Limb (tissue), 2 donors: ENCODE data around the gene MAT2B.
"Not testable (repeated sequence)": the region's sequence is repeated elsewhere in the genome, so short reads cannot be mapped to it uniquely, and the experiment has no call there.

Source experiments
- DNase-seq, 2 donors: peaks; one replicate each; pipeline ENCODE4 v3.0.0-alpha.2; 2016; ENCODE audit errors: extremely low spot score in 2 of 2

The MAT2B gene

DNA sequence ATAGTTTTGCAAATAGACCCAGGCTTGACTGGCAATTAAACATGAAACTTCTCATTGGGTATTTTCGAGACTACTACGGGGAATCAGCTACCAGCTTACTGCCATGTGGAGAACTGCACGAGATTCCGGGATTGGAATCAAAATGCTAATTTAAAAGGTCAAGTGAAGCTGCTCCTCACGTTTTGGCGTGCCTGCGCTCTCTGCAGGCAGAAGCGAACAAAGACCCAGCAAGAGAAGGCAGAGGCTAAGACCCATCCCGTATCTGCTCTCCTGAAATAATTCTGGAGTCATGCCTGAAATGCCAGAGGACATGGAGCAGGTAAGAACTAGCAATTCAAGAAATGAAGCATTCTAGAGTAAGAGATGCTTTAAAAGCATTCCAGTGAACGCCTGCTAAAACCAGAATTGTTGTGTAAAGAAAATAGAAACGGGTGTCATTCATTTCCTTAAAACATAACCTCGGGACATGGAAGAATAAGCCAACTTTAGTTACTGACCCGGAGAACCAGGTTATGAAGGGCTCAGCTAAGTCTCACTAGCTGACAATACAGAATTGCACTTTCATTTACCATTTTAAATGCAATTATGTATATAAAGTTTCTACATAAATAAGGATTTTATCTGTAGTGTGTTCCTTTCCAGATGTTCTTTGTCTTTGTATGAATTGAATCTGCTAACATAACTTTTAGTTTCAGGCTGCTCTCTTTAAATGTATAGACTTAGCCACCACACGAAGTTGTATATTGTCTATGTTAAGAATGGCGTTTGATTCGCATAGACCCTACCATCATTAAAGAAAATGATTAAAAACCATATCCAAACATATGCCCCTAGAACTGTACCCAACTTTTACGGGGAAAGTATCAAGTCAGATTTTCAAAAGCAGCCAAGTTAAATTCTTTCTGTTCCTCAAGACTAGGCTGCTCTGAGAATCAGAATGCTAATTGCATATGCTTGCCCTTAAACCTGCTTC lies 2.0 kb upstream of the MAT2B start:
- peak; percentile 64 to 86 for DNase-seq

GRCh38 chr5:163504079-163504931 lies 1.1 kb upstream of the MAT2B start:
- DNase-seq: peak; percentile 67 to 71

DNA sequence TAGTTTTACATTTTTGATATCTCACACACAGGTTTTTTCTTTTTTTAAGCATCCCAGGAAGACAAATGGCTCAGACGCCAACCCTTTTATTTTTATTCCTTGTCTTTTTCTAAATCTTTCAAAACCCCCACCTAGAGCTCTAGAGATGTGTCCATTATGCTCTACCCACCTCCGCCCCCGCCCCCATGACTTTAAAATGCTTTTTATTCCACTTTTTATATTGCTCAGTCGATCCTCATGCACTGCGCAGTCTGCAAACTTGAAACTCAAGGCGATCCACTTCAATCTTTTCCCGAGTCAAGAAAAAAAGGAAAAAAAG lies 411 bp upstream of the MAT2B start:
- no peak for DNase-seq

GRCh38 chr5:163506095-163506457 lies 657 bp downstream of the MAT2B start:
- DNase-seq: no peak

DNA sequence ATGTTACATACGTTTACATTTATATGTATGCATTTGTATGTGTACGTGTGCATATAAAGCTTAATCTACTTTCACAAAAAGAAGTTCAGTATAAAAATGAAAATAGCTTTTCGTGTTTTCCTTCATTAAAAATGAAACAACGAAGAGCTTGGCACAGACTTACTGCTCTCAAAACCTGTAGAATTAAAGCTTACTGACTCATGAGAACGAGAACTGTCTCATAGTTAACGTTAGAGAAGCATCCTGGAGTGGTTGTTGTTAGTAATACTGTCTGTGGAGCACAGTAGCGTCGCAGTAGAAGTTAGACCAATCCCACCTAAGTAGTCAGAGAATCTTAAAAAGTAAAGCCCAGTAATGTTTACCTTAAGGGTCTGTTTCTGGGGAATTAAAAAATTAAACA lies 1.3 kb downstream of the MAT2B start:
- DNase-seq: no peak

- DNase-seq: no peak
Observed at GRCh38 chr5:163508753-163509152, 3.3 kb downstream of the MAT2B start.

DNA sequence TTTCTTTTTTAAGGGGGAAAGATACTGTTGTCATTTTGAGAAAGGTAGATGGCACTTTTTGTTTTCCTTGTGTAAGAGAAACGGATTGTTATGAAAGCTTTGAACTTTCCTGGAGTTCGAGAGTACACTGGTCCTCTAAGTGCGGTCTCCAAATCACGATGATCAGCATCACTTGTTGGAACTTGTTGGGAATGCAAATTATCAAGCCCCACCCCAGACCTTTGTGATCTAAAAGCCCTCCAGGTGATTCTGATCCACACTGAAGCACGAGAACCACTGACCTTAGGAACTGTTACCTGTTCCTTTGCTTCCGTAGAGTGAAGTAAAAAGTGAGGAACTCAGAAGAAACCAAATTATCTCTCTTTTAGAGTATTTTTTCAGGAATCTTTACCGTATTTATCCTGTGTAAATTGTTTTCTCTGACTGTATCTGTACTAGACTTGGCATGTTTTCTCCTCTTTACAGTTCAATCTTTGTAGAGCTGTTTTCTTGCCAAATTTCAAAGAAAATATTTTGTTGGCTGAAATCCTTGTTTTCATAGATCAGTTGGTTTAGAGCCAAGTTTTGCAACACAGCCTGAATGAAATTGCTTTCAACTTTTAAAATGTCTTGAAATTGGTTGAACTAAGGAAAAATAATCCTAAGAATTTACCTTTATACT lies 4.0 kb downstream of the MAT2B start:
- peak in 1 of 2 donors; percentile 71 for DNase-seq

DNA sequence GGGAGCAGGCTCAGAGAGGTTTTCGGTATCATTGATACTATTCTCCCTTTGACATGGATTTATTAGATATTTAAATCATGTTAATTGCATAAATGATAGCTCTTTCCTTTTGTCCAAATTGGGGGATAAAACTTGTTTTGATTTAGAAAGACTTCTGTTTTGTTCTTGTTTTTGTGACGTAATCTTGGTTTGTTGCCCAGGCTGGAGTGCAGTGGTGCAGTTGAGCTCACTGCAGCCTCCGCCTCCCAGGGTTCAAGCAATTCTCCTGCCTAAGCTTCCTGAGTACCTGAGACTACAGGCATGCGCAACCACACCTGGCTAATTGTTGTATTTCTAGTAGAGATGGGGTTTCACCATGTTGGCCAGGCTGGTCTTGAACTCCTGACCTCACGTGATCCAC lies 7.1 kb downstream of the MAT2B start:
- DNase-seq: no peak

GRCh38 chr5:163525096-163525495 lies 19.7 kb downstream of the MAT2B start:
- DNase-seq: no peak

GRCh38 chr5:163529698-163530097 lies 24.3 kb downstream of the MAT2B start:
- no peak for DNase-seq

GRCh38 chr5:163531272-163531671 lies 25.9 kb downstream of the MAT2B start:
- DNase-seq: no peak

- DNase-seq: no peak
Observed at GRCh38 chr5:163532171-163533084, 27.0 kb downstream of the MAT2B start.

GRCh38 chr5:163533223-163533622 lies 27.8 kb downstream of the MAT2B start:
- DNase-seq: peak in 1 of 2 donors; percentile 1

GRCh38 chr5:163534492-163535094 lies 29.2 kb downstream of the MAT2B start:
- DNase-seq: no peak

DNA sequence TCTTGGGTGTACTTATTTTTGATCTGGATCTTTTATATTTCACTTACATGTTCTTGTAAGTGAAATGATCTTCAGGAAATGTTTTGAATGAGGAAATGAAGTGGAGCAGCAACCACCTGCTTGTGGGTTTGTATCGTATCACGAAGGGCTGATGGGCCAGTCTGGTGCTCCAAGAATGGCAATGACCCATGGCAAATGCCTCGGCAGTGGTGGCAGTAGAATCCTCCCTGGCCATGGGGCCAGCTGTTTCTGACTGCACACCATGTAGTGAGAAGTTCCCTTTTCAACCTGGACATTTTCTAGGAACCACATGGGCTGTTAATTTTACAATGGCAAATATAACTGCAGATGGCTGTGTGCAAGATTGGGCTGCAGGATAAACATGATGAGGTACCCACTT lies 29.9 kb downstream of the MAT2B start:
- no peak for DNase-seq

GRCh38 chr5:163536442-163536841 lies 31.0 kb downstream of the MAT2B start:
- not testable (repeated sequence) for DNase-seq

DNA sequence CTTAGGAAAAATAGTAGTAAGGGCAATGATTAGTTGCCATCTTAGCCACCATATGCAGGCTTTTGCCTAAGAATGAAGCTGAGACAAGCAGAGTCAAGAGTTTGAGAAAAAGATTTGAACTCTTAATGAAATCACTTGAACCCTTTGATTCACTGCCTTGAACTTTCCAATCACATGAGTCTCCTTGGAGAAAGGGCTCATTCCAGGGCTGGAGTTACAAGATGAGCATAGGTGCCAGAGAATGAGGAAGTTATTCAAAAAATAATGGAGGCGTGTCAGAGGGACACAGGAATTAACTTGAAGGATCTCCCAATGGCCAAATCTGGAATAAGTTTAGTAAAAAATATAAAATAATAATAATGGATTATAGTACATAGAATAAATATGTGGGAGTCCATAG lies 35.3 kb downstream of the MAT2B start:
- DNase-seq: no peak

DNA sequence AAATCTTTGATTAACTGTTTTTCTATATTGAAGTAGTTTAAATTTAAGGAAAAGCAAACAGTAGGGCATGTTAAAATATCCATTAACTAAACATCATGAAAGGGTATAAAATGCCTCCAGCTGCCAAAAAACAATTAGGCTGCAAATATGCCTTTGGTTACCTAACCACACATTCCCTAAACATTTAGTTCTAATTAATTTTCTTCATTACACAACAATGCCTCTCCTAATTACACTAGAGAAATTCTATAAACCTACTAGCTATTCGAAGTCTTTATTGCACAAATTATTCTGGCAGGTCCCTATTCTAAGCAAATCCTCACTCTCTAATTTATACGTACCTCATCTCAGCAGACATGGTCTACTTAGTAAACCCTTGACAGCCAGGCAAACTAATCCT lies 37.4 kb downstream of the MAT2B start:
- DNase-seq: no peak

DNA sequence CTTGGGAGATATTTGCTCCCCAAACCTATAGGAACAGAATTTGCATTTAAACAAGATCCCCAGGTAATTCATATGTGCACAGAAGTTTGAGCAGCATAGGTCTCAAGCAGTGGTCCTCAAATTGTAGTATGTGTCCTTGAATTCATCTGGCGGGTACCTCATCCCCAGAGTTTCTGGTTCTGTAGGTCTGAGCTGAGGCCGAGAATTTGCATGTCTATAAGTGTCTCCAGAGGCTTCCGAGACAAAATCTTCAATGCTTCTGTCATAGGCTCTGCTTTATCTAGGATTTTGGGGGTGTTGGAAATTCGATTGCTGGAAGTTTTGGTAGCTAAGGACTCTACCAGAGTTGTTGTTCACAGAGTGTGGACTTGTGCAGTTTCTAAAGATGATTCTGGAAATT lies 38.6 kb downstream of the MAT2B start:
- no peak for DNase-seq

DNA sequence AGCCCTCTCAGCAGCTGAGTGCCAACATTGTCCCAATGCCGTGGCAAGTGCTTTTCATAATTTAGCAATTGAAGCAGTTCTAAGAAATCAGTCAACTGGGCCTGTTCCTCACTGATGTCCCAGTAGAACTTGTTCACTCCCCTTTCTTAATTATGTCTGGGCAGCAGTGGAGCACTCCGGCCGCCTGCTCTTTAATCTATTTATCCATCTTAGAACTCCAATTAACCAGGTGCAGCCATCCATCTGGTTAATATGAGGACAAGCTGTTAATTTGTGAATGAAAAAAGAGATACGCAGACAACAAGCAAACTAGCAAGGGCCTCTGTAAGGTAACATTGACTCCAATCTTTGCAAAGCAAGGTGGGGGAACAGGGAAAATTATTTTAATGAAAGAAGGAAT lies 39.4 kb downstream of the MAT2B start:
- DNase-seq: no peak

DNA sequence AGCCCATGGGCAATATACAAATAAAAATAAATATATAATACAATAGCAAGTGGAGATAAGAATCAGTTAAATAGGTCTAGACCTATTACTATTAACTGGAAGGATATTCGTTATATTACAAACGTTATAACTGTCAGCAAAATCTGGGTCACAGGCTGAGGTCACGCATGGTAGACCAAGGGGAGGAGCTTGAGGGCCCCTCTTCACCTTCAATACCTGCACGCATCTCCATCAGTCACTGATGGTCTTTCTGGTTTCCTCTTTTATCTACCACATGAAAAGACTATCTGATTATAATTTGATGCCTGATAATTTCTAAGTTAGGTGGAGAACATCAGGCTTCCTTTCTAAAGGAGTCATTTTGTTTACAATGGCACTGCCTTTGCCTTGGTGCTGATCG lies 43.2 kb downstream of the MAT2B start:
- DNase-seq: no peak
